ENCODE results near the gene LCOR.

Gene LCOR

DNA sequence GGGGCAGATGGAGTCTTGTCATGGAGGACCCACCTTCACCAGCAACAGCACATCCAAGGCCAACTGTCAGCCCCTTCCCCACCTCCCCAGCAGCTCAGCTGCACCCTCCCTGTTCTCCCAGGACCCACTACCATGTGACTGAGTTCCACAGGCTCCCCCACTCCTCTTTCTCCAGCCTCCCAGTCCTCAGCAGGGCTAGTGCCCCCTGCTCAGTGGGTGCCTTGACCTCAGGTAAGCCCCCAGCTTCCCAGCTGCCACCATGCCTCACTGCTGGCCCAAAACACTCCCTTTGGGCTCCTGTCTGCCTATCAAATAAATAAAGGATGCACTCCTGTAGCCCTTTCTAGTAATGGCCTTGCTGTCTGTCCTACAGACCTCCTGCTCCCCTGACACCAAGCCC lies 179.3 kb downstream of the LCOR start:
- H3K4me3 ChIP-seq (ENCODE audit: low read length in 2 of 2) = no peak overlapping the region
- no peak overlapping the region for H3K27ac ChIP-seq (ENCODE audit: low read length)
- H3K9ac ChIP-seq (ENCODE audit: low read length in 2 of 2) = no peak overlapping the region
- H3K27me3 ChIP-seq (ENCODE audit: control insufficient read depth in 1 of 2, insufficient read depth in 2 of 2, low read length in 2 of 2) = no peaks in the 10 kb centered on the region
- H3K36me3 ChIP-seq (ENCODE audit: control insufficient read depth in 2 of 2, insufficient read depth in 2 of 2, low read length in 2 of 2) = no peaks in the 10 kb centered on the region
- no peaks in the 10 kb centered on the region for H3K4me1 ChIP-seq (ENCODE audit: control insufficient read depth, insufficient read depth, low read length)
- H3K9me3 ChIP-seq (ENCODE audit: control insufficient read depth in 2 of 2, low read length in 2 of 2) = peaks cover 3 to 5% of the 10 kb centered on the region in 2 donors

DNA sequence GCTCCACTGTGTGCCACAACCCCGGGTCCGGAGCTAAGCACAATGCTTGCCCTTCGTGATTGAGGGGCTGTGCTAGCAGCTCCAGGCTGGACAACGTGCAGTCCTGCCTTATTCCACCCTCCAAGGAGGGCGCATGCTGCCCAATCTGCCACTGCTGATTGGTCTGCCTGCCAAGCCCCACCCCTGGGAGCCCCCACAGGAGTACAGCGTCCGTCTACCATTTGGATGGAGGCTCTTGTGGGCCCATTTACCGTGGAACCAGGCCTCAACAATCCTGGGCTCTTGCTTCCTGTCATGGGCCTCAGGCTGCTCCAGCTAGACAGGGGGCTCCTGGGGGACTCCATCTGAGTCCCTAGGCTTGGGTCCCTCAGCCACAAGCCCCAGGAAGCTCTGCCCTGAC lies 180.4 kb downstream of the LCOR start:
- no peaks in the 10 kb centered on the region for H3K4me1 ChIP-seq (ENCODE audit: control insufficient read depth, insufficient read depth, low read length)
- no peak overlapping the region for H3K4me3 ChIP-seq (ENCODE audit: low read length in 2 of 2)
- H3K9me3 ChIP-seq (ENCODE audit: control insufficient read depth in 2 of 2, low read length in 2 of 2) = no peaks in the 10 kb centered on the region
- no peak overlapping the region for H3K27ac ChIP-seq (ENCODE audit: low read length)
- no peaks in the 10 kb centered on the region for H3K27me3 ChIP-seq (ENCODE audit: control insufficient read depth in 1 of 2, insufficient read depth in 2 of 2, low read length in 2 of 2)
- no peak overlapping the region for H3K9ac ChIP-seq (ENCODE audit: low read length in 2 of 2)
- no peaks in the 10 kb centered on the region for H3K36me3 ChIP-seq (ENCODE audit: control insufficient read depth in 2 of 2, insufficient read depth in 2 of 2, low read length in 2 of 2)

DNA sequence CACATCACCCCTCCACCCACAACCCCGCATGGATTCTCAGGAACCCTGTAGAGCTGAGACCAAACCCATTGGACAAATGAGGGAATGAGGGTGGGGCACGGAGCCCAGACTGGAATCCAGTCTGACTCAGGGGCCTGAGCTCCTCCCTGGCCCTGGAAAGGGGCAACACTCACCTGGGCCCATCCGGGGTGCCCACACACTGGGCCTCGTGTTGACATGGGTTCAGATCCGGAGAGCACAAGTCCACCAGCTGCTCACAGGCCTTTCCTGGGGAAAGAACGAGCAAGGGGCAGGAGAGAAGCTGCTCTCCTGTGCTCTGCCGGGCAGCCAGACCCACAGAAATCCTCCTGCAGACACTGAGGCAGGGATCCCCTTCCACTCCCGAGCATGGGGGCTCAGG lies 181.5 kb downstream of the LCOR start:
- H3K9ac ChIP-seq (ENCODE audit: low read length in 2 of 2) = no peak overlapping the region
- no peak overlapping the region for H3K27ac ChIP-seq (ENCODE audit: low read length)
- H3K36me3 ChIP-seq (ENCODE audit: control insufficient read depth in 2 of 2, insufficient read depth in 2 of 2, low read length in 2 of 2) = no peaks in the 10 kb centered on the region
- H3K4me1 ChIP-seq (ENCODE audit: control insufficient read depth, insufficient read depth, low read length) = no peaks in the 10 kb centered on the region
- H3K27me3 ChIP-seq (ENCODE audit: control insufficient read depth in 1 of 2, insufficient read depth in 2 of 2, low read length in 2 of 2) = no peaks in the 10 kb centered on the region
- H3K4me3 ChIP-seq (ENCODE audit: low read length in 2 of 2) = no peak overlapping the region
- no peaks in the 10 kb centered on the region for H3K9me3 ChIP-seq (ENCODE audit: control insufficient read depth in 2 of 2, low read length in 2 of 2)

DNA sequence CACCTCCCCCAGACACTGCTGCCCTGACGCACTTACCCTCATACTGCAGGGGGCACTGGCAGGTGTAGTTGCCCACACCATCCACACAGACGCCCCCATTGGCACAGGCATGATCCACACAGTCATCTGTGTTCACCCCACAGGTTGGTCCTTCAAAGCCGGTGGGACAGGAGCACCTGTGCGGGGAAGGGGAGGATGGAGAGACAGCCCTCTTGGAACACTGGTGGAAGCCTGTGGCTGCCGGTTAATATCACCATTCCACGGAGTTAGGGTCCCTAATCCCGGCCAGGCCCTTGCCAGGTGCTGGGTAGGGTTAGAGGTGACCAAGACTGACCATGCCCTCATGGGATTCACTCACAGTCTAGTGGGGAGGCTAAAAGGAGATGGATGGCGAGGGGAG lies 181.9 kb downstream of the LCOR start:
- H3K9ac ChIP-seq (ENCODE audit: low read length in 2 of 2) = no peak overlapping the region

DNA sequence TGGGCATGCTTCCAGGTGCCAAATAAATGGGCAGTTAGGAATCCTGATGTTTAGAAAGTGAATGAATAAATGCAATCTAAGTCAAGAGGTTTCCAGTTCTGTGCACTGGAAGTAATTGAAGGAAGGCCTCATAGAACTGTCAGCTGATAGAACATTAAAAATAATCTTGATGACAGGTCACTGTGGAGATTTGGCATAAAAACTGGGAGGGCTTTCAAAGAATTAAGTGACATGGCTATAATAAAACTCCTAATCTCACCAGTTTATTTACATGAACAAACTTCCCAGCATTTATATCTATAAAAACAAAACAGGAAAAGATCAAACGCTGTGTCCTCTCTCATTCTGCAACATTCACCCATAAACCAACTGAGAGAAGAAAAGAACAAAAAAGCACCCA lies 183.1 kb downstream of the LCOR start:
- H3K27ac ChIP-seq (ENCODE audit: low read length) = no peak overlapping the region
- no peaks in the 10 kb centered on the region for H3K27me3 ChIP-seq (ENCODE audit: control insufficient read depth in 1 of 2, insufficient read depth in 2 of 2, low read length in 2 of 2)
- peaks cover 6% of the 10 kb centered on the region for H3K4me1 ChIP-seq (ENCODE audit: control insufficient read depth, insufficient read depth, low read length)
- no peak overlapping the region for H3K9ac ChIP-seq (ENCODE audit: low read length in 2 of 2)
- no peaks in the 10 kb centered on the region for H3K36me3 ChIP-seq (ENCODE audit: control insufficient read depth in 2 of 2, insufficient read depth in 2 of 2, low read length in 2 of 2)
- no peaks in the 10 kb centered on the region for H3K9me3 ChIP-seq (ENCODE audit: control insufficient read depth in 2 of 2, low read length in 2 of 2)
- no peak overlapping the region for H3K4me3 ChIP-seq (ENCODE audit: low read length in 2 of 2)

More for the DNA sequence above, 181.9 kb downstream of the LCOR start:
- no peaks in the 10 kb centered on the region for H3K4me1 ChIP-seq (ENCODE audit: control insufficient read depth, insufficient read depth, low read length)
- no peaks in the 10 kb centered on the region for H3K36me3 ChIP-seq (ENCODE audit: control insufficient read depth in 2 of 2, insufficient read depth in 2 of 2, low read length in 2 of 2)
- H3K27me3 ChIP-seq (ENCODE audit: control insufficient read depth in 1 of 2, insufficient read depth in 2 of 2, low read length in 2 of 2) = no peaks in the 10 kb centered on the region
- H3K4me3 ChIP-seq (ENCODE audit: low read length in 2 of 2) = no peak overlapping the region
- H3K9me3 ChIP-seq (ENCODE audit: control insufficient read depth in 2 of 2, low read length in 2 of 2) = no peaks in the 10 kb centered on the region
- H3K27ac ChIP-seq (ENCODE audit: low read length) = no peak overlapping the region

DNA sequence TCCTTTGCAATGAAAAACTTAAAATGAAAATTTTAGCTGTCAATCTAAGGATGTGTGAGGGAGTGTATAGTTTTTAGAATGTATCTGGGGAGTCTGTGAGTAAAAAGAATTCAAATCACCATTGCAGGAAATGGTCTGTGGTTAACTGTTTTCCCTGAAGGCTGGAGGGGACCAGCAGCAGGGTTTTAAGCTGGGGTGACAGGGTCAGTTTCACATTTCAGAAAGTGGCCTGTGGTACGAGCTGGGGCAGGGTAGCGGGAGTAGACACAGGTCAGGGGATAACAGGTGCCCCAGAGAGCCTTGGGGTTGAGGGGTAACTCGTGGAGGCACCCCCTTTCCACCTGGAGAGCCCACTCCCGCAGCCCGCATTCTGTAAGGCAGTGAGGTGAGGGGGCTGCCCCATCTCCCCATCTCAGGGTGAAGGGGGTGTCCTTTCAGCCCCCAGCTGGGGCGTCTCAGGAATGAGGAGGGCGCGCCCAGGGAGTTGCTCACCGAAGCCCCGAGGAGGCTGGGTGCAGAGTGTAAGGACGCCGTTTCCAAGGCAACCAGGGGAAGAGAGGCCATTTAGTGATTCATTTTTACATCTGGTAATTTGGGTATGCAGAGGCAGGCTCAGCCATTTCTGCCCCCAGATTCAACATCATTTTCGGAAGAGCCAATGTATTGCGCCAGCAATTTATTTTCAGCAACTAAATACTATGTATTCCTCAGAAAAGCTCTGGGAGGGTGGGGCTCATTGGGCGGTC lies 184.8 kb downstream of the LCOR start:
- Histone ChIP-seq H3K4me1 (ENCODE audit: control insufficient read depth, insufficient read depth, low read length) (peaks cover 18% of the 10 kb centered on the region), H3K27me3 (ENCODE audit: control insufficient read depth in 1 of 2, insufficient read depth in 2 of 2, low read length in 2 of 2) (no peaks in the 10 kb centered on the region), H3K9ac (ENCODE audit: low read length in 2 of 2) (no peak overlapping the region), H3K27ac (ENCODE audit: low read length) (no peak overlapping the region), H3K36me3 (ENCODE audit: control insufficient read depth in 2 of 2, insufficient read depth in 2 of 2, low read length in 2 of 2) (no peaks in the 10 kb centered on the region), H3K4me3 (ENCODE audit: low read length in 2 of 2) (no peak overlapping the region), H3K9me3 (ENCODE audit: control insufficient read depth in 2 of 2, low read length in 2 of 2) (no peaks in the 10 kb centered on the region)

DNA sequence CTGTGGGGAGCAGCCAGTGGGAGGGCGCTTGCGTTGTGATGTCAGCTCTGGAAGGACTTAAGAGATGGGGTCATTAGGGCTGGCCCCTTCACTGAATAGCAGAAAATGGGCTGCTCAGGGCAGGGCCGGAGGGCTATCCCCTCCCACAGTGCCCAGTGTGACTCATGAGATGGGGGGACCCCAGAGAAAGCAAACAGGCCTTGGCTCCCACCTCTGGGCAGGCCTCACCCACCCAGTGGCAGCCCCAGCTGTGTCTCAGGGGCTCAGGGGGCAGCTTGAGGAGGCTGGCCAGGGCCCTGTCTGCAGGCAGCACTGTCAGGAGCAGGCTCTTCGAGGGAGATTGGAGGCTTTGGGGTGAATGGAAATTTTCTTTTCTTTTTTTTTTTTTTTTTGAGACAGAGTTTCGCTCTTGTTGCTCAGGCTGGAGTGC lies 185.4 kb downstream of the LCOR start:
- Histone ChIP-seq H3K27me3 (ENCODE audit: control insufficient read depth in 1 of 2, insufficient read depth in 2 of 2, low read length in 2 of 2) (no peaks in the 10 kb centered on the region), H3K9ac (ENCODE audit: low read length in 2 of 2) (no peak overlapping the region), H3K4me1 (ENCODE audit: control insufficient read depth, insufficient read depth, low read length) (peaks cover 20% of the 10 kb centered on the region), H3K9me3 (ENCODE audit: control insufficient read depth in 2 of 2, low read length in 2 of 2) (no peaks in the 10 kb centered on the region), H3K36me3 (ENCODE audit: control insufficient read depth in 2 of 2, insufficient read depth in 2 of 2, low read length in 2 of 2) (no peaks in the 10 kb centered on the region), H3K27ac (ENCODE audit: low read length) (no peak overlapping the region), H3K4me3 (ENCODE audit: low read length in 2 of 2) (no peak overlapping the region)

DNA sequence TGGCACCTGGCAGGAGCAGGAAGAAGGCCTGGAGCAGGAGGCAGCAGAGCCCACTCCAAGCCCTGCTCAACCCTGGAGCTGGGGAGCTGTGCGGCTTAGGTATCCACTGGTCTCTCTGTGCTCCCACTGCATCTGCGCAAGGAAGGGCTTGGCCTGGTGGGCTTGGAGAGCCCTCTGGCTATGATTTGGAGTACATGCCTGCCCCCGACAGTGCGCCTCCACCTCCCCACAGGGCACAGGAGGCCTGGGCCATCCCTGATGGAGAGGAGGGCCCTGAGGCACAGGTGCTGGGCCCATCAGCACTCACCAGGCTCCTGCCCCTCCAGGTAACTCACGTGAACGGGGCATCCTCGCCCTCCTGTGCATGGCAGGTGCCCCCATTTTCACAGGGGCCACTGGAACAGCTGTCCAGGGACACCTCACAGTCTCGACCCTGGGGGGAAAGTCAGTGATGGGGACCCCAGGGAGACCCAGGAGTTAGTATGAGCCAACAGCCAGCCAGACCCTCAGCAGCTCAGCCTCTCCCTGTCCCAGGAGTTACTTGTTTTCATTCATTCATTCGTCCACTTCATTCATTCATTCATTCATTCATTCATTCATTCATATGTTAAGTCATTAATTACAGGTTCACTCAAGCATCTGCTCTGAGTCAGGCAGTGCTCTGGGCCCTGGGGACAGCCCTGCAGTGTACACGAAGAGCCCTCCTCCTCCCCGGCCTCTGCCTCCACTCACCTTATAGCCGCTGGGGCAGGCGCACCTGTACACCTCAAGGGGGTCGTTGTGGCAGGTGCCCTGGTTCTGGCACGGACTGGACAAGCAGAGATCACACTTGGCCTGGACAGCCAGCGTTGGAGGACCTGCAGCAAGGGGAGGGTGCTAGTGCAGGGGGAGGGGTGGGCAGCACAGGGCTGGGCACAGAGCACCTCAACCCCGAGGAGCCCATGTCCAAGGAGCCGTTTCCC lies 186.4 kb downstream of the LCOR start:
- Histone ChIP-seq H3K4me1 (ENCODE audit: control insufficient read depth, insufficient read depth, low read length) (peaks cover 24% of the 10 kb centered on the region), H3K9ac (ENCODE audit: low read length in 2 of 2) (no peak overlapping the region), H3K27me3 (ENCODE audit: control insufficient read depth in 1 of 2, insufficient read depth in 2 of 2, low read length in 2 of 2) (no peaks in the 10 kb centered on the region), H3K36me3 (ENCODE audit: control insufficient read depth in 2 of 2, insufficient read depth in 2 of 2, low read length in 2 of 2) (no peaks in the 10 kb centered on the region), H3K4me3 (ENCODE audit: low read length in 2 of 2) (no peak overlapping the region), H3K27ac (ENCODE audit: low read length) (no peak overlapping the region), H3K9me3 (ENCODE audit: control insufficient read depth in 2 of 2, low read length in 2 of 2) (no peaks in the 10 kb centered on the region)

DNA sequence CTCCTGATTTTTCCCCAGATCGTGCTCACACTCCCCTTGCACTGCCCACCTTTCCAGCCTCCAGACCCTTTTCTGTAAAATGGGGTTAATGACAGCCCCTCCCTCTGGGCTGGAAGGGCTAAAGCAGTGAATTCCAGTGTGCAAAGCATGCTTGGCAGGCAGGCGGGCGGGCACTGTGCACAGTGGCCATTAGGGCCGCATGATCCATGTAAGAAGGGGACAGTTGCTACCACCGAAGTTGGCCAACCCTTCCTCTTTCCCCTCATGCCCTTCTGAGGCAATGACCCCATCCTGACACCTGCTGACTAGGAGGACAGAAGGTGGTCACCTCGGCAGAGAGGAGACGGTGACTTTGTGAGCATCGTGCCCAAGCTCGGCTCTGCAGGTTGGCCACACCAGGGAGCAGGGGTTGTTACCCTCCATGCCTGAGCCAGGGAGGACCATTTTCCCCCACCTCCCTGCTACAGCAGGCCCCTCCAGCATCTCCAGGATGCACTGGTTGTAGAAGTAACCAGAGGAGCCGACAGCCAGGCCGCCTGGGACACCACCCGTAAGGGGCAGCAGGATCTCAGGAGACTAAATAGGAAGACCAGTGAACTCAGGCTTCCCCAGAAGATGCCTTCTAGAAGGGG lies 187.2 kb downstream of the LCOR start:
- H3K9ac ChIP-seq (ENCODE audit: low read length in 2 of 2) = no peak overlapping the region
- peaks cover 32% of the 10 kb centered on the region for H3K4me1 ChIP-seq (ENCODE audit: control insufficient read depth, insufficient read depth, low read length)
- no peaks in the 10 kb centered on the region for H3K27me3 ChIP-seq (ENCODE audit: control insufficient read depth in 1 of 2, insufficient read depth in 2 of 2, low read length in 2 of 2)
- H3K4me3 ChIP-seq (ENCODE audit: low read length in 2 of 2) = no peak overlapping the region
- H3K9me3 ChIP-seq (ENCODE audit: control insufficient read depth in 2 of 2, low read length in 2 of 2) = no peaks in the 10 kb centered on the region
- H3K36me3 ChIP-seq (ENCODE audit: control insufficient read depth in 2 of 2, insufficient read depth in 2 of 2, low read length in 2 of 2) = no peaks in the 10 kb centered on the region
- H3K27ac ChIP-seq (ENCODE audit: low read length) = no peak overlapping the region

DNA sequence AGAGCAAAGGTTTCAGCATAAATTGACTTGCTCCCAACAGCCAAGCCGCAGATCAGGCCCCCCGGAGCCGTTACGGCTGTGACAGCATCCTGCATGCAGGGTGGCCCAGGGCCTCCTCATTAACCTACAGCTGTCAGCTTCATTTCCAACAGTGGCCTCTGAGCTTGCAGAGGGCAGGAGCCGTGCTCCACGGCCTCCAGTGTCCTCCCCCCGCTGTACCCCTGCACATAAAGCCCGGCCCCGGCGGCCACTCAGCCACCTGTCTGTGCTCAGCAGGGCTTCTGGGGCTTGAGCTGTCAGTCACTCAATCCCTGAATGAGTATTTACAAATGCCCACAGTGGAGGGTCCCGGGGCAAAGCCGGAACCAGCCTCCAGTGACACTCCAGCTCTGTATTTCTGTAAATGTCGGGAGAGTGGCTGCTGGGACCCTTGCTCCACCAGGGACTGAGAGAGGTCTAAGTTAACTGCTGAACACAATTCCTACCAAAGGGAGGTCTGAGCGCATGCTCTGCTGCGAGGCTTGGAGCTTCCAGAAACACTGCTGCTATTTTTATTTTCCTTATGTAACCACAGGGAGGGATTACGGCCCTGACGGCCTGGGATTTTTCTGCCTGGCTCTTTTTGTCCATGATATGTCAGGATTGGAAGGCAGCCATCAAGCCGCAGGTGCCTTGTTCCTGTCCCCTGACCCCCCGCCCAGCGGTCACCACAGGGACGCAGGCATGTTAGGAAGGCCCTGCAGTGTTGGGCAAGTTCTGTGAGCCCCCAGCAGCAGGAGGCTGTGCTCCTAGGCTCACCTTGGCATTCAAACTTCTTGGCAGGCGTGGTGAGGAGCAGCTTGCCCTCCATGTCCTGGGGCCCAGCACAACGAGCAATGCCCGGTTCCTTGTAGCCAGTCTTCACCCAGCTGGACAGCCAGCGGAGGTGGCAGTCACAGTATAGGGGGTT lies 188.6 kb downstream of the LCOR start:
- no peaks in the 10 kb centered on the region for H3K27me3 ChIP-seq (ENCODE audit: control insufficient read depth in 1 of 2, insufficient read depth in 2 of 2, low read length in 2 of 2)
- H3K9me3 ChIP-seq (ENCODE audit: control insufficient read depth in 2 of 2, low read length in 2 of 2) = no peaks in the 10 kb centered on the region
- peaks cover 37% of the 10 kb centered on the region for H3K4me1 ChIP-seq (ENCODE audit: control insufficient read depth, insufficient read depth, low read length)
- peak overlapping the region; percentile 82 for H3K27ac ChIP-seq (ENCODE audit: low read length)
- H3K36me3 ChIP-seq (ENCODE audit: control insufficient read depth in 2 of 2, insufficient read depth in 2 of 2, low read length in 2 of 2) = no peaks in the 10 kb centered on the region
- peak overlapping the region in 1 of 2 donors; percentile 36 for H3K9ac ChIP-seq (ENCODE audit: low read length in 2 of 2)
- peak overlapping the region; percentile 14 to 40 for H3K4me3 ChIP-seq (ENCODE audit: low read length in 2 of 2)

Data from stomach smooth muscle (tissue), 2 donors.